Right renal cortex interstitium (tissue), 3 donors: ENCODE results near the gene CADM4. TPM values are rescaled to one million over a fixed set of nuclear protein-coding genes. Genes with fewer than 3 reads are reported as not detected.
"Not testable (repeated sequence)": the region's sequence is repeated elsewhere in the genome, so short reads cannot be mapped to it uniquely, and the experiment has no call there.

ENCODE experiments used
- DNase-seq, 3 donors: peaks; one replicate each; pipeline ENCODE4 v3.0.0-alpha.2; 2013; ENCODE audit warnings: low read depth in 3 of 3, low spot score in 2 of 3
- polyA plus RNA-seq, 3 donors: library from polyadenylated mRNA; unstranded; fragments of 120-200 nt; gene quantifications; one replicate each; pipeline ENCODE4 v1.2.1, GENCODE V29; 2013; ENCODE audit not compliant: insufficient read length in 3 of 3

CADM4 gene
- polyA plus RNA-seq, 3 donors: 43.1 to 50.6 (median 44.2) TPM

DNA sequence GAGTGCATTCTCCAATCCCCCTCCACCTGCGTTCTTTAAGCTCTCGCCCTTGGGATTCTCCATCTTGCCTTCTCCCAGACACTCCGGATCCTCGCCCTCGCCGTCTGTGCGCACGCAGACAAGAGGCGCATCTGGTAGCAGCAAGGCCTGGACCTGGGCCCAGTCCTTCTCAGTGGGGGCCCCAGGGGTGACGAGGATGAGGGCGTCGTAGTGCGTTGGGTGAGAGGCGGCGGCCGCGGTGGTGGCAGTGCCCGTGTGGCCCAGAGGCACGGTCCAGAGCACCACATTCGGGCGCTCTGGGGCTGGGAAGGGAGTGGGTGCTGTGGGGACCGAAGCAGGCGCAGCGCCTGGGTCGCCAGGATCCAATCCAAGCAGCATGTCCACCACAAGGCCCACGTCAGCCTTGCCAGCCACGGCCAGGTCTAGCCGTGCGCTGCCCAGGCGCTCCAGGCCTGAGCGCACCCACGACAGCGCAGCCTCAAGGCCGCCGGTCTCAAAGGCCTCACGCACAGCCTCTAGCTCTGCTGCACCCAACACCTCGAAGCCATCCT, 46.8 kb downstream of the CADM4 start:
- DNase-seq: no peak

DNA sequence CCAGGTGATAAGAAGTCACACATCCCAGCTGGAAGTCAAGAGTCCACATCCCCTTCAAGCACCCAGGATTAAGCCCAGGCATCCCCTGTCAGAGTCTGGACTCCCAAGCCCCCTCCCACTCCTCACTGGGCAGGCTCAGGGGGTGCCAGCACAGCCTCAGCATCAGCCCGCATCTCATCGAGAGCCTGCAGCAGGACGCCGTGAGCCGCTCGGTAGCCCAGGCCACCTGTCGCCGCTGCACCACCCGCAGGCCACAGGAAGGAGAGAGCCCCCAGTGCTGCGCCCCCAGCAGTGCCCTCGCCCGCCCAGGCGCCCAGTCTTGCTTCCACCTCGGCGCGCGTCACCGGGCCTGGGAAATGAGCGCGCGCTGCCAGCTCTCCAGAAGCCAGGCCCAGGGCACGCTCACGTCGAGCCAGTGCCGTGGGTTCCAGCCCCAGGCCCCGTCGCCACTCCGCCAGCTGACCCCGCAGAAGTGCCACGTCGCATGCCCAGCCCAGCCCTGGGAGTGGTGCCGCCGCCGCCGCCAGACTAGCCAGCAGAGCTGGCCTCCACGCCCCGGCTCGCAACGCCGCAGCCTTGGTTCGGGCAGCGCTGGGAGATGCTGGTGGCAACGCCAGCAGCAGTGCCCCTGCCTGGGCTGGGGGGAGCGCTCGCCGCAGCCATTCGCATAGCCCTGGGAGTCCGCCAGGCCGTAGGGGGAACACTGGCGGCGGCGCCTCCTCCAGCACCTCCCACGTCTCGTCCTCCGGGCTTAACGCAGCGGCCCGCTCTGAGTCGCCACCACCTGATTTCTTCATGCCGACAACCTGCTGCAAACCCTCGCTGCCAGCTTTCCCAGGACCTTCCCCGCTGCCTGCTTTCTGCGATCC, 47.5 kb downstream of the CADM4 start:
- no peak for DNase-seq

GRCh38 chr19:43589678-43590077, 50.0 kb downstream of the CADM4 start:
- no peak for DNase-seq

- DNase-seq: no peak
Measured at GRCh38 chr19:43589277-43589676, 50.4 kb downstream of the CADM4 start.

DNA sequence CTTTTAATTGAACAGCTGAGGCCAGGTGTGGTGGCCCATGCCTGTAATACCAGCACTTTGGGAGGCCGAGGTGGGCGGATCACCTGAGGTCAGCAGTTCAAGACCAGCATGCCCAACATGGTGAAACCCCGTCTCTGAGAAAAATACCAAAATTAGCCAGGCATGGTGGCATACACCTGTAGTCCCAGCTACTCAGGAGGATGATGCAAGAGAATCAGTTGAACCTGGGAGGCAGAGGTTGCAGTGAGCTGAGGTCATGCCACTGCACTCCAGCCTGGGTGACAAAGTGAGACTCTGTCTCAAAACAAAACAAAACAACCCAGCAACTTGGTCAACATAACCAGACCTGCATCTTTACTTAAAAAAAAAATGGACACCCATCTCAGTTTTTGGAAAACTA, 52.6 kb downstream of the CADM4 start:
- DNase-seq: not testable (repeated sequence)

- DNase-seq: no peak
Measured at GRCh38 chr19:43586346-43586745, 53.3 kb downstream of the CADM4 start.

DNA sequence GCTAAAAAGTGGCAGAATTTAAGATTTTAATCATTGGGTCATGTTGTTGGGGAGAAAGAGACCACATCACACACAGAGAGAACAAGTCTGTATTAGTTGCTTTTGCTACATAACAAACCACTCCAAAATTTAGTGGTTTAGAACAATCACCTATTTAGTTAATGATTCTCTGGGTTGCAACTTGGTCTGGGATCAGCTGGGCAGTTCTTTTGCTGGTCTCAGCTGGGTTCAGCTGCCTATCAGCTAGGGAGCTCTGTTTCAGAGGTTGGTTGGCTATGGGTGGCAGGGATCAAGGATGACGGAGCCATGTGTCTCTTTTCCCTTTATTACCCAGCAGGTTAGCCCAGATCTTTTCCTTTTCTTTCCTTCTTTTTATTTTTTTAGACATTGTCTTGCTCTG, 55.2 kb downstream of the CADM4 start:
- no peak for DNase-seq

DNA sequence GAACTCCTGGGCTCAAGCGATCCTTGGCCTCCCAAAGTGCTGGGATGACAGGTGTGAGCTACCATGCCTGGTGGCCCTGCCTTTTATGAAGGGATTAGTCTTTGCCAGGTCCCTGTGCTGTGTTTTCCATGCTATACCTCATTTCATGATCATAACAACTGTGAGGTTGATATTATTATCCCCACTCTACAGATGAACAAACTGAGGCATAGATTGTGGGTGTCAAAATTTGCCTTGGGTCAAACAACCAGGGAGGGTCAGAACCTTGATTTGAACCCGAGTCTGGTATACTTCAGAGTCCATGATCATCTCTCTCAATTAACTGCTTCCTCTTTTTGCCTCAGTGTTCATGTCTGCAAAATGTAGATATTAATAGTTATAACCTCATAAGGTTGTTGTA, 57.2 kb downstream of the CADM4 start:
- no peak for DNase-seq

- no peak for DNase-seq
Measured at GRCh38 chr19:43581467-43581866, 58.2 kb downstream of the CADM4 start.

- DNase-seq: no peak
Measured at GRCh38 chr19:43578787-43579186, 60.9 kb downstream of the CADM4 start.

DNA sequence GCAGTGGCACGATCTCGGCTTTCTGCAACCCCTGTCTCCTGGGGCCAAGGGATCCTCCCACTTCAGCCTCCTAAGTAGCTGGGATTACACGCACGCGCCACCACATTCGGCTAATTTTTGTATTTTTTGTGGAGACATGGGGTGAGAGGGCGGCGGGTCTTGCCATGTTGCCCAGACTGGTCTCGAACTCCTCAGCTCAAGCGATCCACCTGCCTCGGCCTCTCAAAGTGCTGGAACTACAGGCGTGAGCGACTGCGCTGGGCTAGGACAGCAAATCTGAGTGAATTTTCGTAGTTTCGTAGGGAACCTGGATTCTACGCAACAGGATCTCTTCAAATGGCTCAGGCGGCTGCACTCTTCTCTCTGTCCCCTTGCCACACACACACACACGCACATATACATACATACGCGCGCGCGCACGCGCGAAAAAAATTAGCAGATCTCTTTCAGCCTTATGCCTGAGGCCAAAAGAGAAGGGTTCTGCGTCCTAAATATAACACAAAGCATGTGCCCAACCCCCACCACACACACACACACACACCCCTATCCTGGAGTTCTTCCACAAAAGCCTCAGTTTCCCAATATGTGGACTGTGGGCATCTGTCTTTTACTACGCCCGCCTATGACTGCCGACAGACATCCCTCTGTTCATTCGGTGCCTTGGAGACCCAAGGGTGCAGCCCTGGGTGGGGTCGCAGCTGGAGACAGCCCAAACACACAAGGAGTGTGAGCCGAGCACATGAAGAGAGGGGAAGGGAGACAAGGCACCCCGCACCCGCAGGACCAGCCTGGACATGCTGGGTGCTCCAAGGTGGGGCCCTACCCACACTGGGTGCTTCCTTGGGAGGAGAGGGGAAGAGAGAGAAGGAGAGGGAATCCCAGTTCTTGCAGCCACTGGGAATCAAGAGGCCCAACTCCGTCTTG, 63.4 kb downstream of the CADM4 start:
- DNase-seq: no peak

DNA sequence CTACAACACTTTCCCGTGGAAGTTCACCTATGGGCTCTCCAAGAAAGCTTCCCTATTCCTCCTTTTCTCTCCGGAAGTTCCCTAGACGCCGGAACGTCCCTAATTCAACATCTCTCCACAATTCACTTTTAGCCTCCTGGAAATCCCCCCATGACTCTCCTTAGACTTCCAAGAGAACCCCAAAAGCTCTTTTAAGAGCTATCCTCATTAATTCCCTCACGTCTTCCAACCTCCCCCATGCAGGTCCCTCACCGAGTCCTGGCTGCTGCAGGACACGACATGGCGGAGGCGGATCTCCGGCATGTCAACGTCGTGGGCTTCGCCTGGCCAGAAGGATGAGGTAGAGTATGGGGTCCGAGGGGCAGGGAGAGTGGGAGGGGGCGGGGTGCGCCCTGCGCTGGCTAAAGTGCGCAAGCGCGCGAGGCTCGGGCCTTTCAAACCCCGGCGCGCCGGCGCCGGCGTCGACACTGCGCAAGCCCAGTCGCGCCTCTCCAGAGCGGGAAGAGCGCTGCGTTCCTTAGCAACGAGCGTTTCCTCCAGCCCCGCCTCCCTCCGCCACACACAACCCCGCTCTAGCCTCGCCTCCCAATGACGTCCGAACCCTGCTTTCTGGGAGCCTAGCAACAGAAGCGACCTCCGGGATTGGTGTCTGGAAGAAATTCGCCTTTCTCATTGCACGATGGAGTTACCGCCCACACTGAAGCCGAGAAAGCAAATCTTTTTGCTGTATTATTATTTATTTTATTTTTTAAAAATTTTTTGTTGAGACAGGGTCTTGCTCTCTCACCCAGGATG, 64.3 kb downstream of the CADM4 start, which contains the start of the genes PINLYP and XRCC1:
PINLYP (plus strand) TSS at position 646 of the 795 bp plus-strand sequence. CDS start 1,391 bp downstream, outside the sequence.
XRCC1 (minus strand) TSS at position 372 of the 795 bp plus-strand sequence; CDS start at position 303, 69 bp downstream.
- peak; percentile 96 to 99 (median 97) for DNase-seq

DNA sequence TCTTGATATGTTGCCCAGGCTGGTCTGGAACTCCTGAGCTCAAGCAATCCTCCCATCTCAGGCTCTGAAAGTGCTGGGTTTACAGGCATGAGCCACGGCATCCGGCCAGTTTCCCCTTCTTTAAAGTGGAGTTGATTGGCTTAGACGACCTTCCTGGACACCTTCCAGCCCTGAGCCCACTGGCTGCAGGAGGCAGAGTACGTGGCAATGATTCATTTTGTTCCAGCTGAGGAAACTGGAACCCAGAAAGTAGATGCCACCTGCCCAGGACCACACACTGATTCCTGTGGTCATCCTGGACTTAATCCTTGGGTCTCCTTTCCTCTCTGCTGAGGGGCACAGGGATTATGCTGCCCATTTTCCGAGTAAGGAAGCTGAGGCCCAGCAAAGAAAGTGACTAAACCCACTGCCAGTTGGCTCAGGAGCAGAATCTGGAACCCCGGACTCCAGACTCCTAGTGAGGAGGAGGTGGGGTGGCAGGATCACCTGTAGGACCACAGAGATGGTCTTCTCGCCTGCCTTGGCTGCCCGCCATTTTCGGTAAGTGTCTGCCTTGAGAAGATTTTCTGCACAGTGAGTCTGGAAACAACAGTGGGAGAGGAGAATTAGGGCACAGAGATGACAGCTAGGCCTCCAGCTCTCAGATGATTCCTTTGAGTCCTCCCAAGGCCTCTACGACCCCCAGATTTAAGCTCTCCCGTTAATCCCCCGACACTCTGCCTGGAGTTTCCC, 65.1 kb downstream of the CADM4 start:
- no peak for DNase-seq

Other genes with a start within 250 kb of the CADM4 start
- gene TEX101, start 225.0 kb downstream of the CADM4 start, polyA plus RNA-seq: not detected
- 1 to 10 TPM; 1.2 to 1.9 (median 1.3) TPM for gene LYPD3, start 174.2 kb downstream of the CADM4 start, polyA plus RNA-seq
- 1 to 10 TPM; 5.0 to 6.9 (median 5.6) TPM for gene PHLDB3, start 135.1 kb downstream of the CADM4 start, polyA plus RNA-seq
- gene ETHE1, start 112.6 kb downstream of the CADM4 start, polyA plus RNA-seq: 10 to 100 TPM; 24.2 to 28.1 (median 27.9) TPM
- 1 to 10 TPM; 1.4 to 1.5 (median 1.4) TPM for gene ZNF575, start 106.7 kb downstream of the CADM4 start, polyA plus RNA-seq
- 10 to 100 TPM; 56.4 to 66.0 (median 59.1) TPM for gene XRCC1, start 64.3 kb downstream of the CADM4 start, polyA plus RNA-seq
- 10 to 100 TPM; 17.8 to 19.2 (median 17.9) TPM for gene PINLYP, start 64.0 kb downstream of the CADM4 start, polyA plus RNA-seq
- gene IRGQ, start 43.7 kb downstream of the CADM4 start, polyA plus RNA-seq: 10 to 100 TPM; 12.7 to 13.8 (median 12.9) TPM
- 10 to 100 TPM in 2 of 3 donors, 1 to 10 TPM in 1; 9.6 to 11.3 (median 10.1) TPM for gene ZNF576, start 43.3 kb downstream of the CADM4 start, polyA plus RNA-seq
- under 1 TPM; 0.59 to 0.80 (median 0.67) TPM for gene SRRM5, start 27.8 kb downstream of the CADM4 start, polyA plus RNA-seq
- 10 to 100 TPM; 82.2 to 90.6 (median 86.1) TPM for gene ZNF428, start 20.2 kb downstream of the CADM4 start, polyA plus RNA-seq
- 1 to 10 TPM; 6.0 to 8.4 (median 6.3) TPM for gene PLAUR, start 30.3 kb upstream of the CADM4 start, polyA plus RNA-seq
- gene IRGC, start 76.2 kb upstream of the CADM4 start, polyA plus RNA-seq: not detected
- 10 to 100 TPM; 36.9 to 40.5 (median 37.4) TPM for gene SMG9, start 115.1 kb upstream of the CADM4 start, polyA plus RNA-seq
- gene KCNN4, start 141.1 kb upstream of the CADM4 start, polyA plus RNA-seq: 1 to 10 TPM in 2 of 3 donors, under 1 TPM in 1; 0.97 to 1.8 (median 1.5) TPM
- under 1 TPM; 0.42 to 0.71 (median 0.47) TPM for gene LYPD5, start 162.6 kb upstream of the CADM4 start, polyA plus RNA-seq
- gene ZNF283, start 187.5 kb upstream of the CADM4 start, polyA plus RNA-seq: 10 to 100 TPM; 11.4 to 14.8 (median 14.5) TPM
- gene ZNF404, start 244.1 kb upstream of the CADM4 start, polyA plus RNA-seq: 10 to 100 TPM; 10.4 to 11.7 (median 11.1) TPM